G401.6 (cell line): ENCODE data around the gene NPIPB8.
"Not testable (repeated sequence)": the region's sequence is repeated elsewhere in the genome, so short reads cannot be mapped to it uniquely, and the experiment has no call there.

Experiments
- FAIRE-seq: peaks from 2 replicates; lab custom pipeline; 2012; peaks lifted over from hg19 to GRCh38; lab: Jason Lieb, UNC

The NPIPB8 gene

DNA sequence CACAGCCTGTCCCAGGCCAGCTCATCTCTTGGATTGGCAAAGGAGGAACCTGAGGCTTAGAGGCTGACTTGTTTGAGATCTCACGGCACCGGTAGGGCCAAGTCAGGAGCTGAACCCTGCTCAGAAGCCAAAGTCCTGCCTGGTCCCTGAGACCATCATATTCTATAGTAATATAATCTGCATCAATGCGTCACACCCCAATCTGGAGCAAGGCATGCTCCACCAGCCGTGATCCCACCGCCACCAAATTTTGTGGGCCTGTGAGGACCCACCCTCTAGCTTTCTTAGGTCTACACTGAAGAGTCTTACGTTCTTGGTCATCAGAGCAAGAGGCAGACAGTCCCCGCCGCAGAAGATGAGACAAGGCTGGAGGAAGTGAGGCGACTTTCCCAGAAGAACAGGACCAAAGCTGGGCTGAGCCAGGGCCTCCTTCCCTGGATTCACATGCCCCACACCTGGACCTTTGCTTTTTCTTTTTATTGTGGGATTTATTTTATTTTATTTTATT, 30.7 kb upstream of the NPIPB8 start:
- FAIRE-seq = no peak

DNA sequence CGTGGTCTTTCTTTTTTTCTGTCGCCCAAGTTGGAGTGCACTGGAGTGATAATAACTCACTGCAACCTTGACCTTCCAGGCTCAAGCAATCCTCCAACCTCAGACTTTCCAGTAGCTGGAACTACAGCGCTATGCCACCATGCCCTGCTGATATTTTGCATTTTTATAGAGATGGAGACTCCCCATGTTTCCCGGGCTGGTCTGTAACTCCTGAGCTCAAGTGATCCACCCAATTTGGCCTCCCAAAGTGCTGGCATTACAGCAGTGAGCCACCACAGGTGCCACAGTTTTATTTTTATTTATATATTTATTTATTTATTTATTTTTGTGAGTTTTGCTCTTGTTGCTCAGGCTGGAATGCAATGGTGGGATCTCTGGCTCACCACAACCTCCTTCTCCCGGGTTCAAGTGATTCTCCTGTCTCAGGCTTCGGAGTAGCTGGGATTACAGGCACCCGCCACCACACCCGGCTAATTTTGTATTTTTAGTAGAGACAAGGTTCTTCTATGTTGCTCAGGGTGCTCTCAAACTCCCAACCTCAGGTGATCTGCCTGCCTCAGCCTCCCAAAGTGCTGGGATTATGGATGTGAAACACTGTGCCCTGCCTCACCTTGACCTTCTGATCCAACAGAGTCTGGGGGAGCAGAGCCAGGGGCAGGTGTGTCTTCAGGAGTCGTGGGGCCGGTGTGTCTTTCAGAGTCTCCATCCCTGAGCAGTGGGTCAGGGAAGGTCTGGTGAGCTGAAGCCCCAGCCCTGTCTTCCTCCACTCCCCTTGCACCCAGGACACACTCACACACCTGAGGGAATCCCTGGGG, 30.0 kb upstream of the NPIPB8 start:
- not testable (repeated sequence) for FAIRE-seq

DNA sequence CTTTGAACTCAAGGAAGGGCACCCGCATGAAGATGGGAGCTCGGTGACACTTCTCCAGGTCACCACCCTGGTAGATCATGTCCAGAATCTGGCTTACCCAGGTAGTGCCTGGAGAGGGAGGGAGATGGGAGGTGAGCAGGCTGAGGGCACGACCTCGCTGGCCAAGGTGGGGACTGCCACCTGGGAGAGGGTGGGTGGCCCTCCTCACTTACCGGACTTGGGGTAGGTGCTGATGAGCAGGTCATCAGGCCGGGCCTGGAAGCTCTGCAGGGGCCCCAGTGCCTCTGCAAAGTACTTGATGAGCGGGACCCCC, 29.4 kb upstream of the NPIPB8 start:
- not testable (repeated sequence) for FAIRE-seq

DNA sequence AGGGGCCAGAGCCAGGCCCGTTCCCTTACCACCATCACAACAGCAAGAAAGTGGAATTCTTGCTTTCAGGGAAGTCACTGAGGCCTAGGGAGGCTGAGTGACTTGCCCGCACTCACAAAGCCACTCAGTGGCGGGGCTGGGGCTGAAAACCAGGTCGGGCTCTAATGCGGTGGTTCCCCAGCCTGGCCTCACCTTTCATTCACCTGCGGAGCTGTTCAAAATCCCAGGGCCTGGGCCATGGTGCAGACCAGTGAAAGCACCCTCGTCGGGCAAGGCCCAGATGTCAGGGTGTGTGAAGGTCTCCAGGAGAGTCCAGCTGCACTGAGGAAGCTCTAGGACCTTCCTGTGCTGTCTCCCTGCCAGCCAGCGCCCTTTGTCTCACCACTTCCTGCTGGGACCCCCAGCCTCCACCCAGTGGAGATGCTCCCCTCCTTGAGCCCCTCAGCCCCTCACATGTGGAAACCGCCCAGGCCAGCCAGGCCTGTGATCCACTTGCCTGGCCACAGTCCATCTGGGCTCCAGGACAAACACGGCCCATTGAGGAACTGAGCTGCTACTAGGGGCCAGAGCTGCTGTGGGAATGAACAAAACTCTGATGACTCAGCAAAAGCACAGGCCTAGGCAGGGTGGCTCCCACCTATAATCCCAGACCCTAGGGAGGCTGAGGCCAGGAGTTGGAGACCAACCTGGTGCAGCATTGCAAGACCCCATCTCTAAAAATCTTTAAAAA, 28.8 kb upstream of the NPIPB8 start:
- not testable (repeated sequence) for FAIRE-seq

DNA sequence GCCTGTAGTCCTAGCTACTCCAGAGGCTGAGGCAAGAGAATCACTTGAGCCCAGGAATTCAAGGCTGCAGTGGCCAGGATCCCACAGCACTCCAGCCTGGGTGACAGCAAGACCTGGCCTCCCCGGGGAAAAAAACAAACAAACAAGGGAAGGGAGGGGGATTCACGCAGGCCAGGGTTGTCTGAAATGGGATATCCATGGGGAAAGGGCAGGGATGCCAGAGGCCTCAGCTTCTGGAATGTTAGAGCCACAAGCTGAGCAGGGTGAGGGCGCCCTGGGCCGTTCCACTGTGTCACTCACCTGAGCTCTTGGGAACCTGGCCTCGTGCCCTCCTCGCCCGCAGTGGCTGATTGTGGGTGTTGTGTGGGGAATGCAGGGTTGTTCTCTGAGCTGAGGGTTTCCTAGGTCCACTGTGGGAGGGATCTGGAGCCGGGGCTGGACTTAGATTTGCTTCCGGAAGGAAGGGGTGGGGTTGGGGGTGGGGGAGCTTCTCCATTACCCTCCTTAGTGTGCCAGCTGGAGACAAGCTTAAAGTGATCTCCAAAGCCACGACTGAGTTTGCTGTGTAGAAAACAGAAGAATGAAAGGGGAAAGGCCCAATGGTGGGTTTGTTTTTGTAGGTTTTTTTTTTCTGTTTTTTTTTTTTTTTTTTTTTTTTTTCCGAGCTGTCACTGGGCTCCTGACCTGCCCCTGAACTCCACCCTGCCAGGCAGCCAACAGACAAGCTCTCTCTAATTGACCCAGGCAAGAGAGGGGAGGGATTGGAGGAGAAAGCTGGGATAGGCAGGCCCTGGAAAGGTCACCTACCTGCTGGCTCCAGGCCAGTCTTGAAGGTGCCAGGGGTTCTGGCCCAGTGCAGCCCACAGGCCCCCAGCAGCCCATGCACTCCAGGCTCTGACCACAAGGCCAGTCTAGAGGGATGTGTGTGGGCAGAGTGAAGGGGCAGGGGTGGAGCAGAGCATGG, 28.0 kb upstream of the NPIPB8 start, which contains the start of gene SULT1A1:
Gene SULT1A1, minus strand, starts transcription at position 414 of the 964 bp plus-strand sequence. CDS start 1,189 bp downstream, outside the sequence.
- FAIRE-seq = no peak

DNA sequence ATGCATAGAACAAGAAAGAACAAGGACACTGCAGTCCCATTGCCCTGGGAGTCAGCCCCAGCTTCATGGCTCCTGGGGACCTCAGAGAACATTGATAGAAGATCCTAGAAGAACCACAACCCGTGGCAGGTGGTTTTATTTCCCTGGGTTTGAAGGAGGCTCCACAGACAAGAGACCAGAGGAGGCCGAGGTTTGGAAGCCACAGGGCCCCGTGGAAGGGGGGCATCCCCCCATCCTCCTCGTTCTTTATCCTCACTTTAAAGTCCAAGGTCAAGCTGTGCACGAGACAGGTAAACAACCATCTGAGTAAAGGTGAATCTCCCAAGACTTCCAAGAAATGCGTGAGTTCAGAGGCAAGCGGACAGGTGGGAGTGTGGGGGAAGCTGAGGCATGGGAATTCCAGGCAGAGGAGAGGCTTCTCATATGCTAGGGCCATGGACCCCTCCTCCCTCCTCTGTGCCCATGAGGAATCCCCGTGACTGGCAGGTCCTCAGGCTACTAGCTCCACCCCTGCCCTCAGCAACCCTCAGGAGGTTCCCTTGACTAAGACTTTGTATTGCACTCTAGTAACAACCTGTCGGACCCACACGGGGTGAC, 27.2 kb upstream of the NPIPB8 start:
- no peak for FAIRE-seq

DNA sequence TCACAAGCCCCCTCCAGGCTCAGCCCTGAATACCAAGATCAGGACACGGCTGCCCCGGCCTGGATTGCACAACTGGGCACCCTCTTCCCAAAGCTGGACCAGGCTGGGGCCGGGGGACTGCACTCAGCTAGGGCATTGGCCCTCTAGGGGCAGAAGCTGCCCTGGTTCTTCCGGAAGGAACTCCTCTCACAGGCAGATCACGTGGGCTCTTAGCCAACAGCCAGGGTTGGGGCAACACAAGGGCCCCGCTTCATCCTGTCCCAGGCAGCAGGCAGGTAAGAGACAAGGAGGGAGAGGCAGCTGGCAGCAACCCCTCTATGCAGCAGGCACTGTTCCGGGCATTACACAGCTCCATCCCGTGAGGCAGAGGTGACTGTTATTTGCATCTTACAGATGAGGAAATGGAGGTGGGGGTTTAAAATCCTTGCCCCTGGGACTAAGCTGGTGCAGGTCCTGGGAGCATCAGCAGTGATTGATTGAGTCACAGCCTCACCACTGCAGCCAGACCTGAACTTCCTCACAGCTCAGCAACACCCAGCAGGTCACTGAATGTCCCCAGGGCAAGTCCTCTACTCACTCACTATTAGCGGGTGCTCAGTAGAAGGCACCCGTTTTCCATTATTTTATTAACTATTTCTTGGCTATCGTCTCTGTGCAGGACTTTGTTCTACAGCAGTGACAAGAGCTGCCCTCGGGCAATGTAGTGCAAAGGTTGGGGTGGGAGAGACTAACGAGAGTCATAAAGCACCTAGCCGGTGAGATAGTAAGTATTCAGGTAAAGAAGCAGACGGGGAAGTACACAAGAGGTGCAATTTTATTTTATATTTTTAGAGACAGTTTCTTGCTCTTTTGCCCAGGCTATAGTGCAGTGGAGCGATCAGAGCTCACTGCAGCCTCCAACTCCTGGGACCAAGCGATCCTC, 25.2 kb upstream of the NPIPB8 start:
- not testable (repeated sequence) for FAIRE-seq

DNA sequence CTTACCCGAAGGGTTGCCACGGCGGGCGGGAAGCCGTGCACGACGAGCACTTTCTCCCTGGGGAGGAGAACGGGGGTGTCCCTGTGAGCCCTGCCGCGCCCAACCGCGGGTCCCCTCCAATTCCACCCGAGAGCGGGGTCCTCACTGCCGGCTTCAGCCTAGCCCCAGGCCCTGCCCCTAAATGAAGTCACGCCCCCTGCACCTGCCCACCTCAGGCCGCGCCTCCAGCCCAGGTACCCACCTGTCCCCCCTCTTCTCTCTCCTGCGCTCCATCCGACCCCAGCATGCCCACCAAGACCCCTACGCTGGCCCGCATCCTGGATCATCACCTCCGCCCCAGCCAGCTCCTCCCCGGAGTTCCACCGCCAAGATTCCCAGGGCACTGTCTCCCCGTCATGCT, 24.0 kb upstream of the NPIPB8 start:
- not testable (repeated sequence) for FAIRE-seq

DNA sequence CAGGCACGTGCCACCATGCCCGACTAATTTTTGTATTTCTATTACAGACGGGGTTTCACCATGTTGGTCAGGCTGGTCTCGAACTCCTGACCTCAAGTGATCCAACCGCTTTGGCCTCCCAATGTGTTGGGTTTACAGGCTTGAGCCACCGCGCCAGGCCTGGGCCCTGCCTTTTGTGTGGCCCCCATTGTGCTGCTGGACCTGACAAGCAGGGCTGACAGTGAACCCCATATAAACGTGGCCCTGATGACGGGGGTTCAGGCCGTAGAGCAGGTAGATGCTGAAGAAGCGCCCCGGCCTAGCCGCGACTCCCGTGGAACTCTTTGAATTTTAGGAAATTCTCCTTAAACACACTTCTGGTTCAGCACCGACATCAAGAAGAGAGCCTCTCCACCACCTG, 23.3 kb upstream of the NPIPB8 start:
- not testable (repeated sequence) for FAIRE-seq

DNA sequence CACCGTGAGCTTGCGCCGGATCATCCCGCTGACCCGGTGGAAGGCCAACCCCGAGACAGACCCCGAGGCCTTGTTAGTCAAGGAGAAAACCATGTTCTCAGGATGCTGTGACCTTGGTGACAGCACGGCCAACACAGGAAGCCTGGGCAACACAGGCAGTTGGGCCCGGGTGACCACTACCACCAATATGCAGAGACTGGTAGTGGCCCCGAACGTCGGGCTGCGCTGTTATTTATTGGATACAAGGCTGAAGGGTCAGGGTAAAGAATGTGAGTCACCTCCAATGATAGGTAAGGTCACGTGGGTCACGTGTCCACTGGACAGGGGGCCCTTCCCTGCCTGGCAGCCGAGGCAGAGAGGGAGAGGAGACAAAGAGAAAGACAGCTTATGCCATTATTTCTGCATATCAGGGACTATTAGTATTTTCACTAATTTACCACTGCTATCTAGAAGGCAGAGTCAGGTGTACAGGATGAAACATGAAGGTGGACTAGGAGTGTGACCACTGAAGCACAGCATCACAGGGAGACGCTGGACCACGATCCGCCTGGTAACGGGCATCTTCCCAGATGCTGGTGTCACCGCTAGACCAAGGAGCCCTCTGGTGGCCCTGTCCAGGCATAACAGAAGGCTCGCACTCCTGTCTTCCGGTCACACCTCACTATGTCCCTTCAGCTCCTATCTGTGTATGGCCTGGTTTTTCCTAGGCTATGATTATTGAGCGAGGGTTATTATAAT, 22.2 kb upstream of the NPIPB8 start:
- FAIRE-seq = not testable (repeated sequence)

DNA sequence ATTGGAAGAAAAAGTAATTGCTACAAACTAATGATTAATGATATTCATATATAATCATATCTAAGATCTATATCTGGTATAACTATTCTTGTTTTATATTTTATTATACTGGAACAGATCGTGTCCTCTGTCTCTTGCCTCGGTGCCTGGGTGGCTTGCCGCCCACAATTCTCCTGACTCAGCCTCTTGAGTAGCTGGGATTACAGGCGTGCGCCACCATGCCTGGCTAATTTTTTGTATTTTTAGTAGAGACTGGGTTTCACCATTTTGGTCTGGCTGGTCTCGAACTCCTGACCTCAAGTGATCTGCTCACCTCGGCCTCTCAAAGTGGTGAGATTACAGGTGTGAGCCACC, 21.7 kb upstream of the NPIPB8 start:
- not testable (repeated sequence) for FAIRE-seq

DNA sequence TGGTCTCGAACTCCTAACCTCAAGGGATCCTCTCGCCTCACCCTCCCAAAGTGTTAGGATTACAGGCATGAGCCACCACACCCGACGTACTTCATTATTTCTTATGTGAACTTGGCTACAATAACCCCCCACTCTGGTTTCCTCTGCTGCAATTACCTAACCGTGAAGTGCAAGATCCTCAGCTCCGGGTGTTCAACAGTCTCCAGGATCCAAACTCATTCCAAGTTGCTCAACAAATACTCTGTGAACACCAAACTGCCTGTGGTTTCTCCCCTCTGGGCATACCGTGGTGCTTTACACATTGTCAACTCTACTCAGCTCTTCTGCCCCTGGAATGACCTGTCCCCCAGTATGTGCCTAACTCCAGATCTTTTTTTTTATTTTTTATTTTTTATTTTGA, 21.2 kb upstream of the NPIPB8 start:
- FAIRE-seq = no peak

DNA sequence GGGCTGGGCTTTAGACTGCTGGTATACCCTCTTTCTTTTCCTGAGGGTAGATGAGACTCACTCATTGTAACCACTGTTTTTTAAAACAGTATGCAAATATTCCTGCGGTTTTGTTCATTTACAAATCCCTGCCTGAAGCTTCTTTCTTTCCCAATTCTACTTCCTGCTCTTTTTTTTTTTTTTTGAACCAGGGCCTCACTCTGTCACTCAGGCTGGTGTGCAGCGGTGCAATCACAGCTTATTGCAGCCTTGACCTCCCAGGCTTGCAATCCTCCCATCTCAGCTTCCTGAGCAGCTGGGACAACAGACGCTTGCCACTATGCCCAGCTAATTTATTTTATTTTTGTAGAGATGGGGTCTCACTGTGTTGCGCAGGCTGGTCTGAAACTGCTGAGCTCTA, 20.0 kb upstream of the NPIPB8 start:
- FAIRE-seq = no peak

DNA sequence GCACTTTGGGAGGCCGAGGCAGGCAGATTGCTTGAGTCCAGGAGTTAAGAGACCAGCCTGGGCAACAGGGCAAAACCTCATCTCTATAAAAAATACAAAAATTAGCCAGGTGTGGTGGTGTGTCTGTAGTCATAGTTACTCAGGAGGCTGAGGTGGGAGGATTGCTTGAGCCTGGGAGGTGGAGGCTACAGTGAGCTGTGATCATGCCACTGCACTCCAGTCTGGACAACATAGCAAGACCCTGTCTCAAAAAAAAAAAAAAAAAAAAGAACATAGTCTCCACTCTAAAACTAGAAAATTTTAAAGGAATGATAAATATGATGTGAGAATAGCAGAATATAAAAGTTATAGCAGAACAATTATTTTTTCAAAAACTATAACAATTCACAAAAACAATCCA, 17.5 kb upstream of the NPIPB8 start:
- FAIRE-seq = not testable (repeated sequence)

DNA sequence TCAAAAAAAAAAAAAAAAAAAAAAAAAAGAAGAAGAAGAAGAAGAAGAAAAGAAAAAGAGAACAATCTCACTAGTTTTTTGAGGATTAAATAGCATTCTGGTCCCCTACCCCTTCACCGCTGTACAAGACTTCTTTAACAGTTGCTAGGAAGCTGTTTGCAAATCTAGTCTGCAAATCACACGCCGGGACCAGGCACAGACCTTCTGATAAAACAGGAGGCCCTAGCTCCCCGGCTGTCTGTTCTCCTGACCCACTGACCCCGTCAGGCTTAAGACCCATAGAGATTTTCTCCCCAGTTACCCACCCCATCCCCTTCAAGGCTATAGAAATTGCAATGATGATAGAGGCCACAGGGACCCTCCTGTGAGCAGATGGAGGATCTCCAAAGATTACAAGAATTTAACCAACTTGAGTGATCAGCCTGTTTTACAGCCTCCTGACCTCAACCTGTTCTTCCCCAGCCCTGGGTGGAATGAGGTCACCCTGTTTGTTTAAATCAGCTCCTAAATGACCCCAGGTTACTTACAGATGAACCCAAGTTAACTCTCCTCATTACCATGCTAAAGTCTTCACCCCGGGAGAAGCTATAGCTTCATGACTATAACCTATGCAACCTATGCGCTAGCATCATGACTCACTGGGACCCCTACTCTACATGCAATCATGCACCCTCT, 16.2 kb upstream of the NPIPB8 start:
- FAIRE-seq = no peak

DNA sequence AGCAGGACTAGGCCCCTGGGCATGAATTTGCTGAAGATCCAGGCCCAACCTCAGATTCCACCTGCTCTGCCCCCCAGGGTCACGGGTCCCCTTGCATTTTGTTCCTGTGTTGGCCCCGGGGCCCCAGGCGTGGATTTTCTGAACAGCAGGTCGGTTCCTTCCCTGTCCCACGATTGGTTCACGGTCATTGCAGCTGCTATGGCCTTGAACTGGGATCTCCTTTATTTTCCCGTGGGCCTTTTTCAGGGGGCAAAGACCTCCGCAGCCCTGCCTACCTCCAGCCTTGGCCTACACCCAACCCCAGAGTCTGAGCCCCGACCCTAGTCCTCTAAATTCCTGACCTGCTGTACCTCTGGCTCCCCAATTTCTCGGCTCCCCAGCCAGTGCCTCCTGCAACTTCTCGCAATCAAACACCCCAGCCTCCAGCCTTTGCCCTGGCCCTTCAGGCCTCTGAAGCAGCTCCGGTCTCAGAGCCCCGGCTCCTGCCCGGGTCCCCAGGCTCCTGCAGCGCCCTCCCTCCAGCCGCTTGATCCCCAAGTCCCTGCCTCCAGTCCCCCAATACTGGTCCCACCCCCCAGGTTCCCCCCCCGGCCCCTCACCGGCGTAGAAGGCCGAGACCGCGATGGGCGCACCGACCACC, 15.2 kb upstream of the NPIPB8 start:
- FAIRE-seq = not testable (repeated sequence)

DNA sequence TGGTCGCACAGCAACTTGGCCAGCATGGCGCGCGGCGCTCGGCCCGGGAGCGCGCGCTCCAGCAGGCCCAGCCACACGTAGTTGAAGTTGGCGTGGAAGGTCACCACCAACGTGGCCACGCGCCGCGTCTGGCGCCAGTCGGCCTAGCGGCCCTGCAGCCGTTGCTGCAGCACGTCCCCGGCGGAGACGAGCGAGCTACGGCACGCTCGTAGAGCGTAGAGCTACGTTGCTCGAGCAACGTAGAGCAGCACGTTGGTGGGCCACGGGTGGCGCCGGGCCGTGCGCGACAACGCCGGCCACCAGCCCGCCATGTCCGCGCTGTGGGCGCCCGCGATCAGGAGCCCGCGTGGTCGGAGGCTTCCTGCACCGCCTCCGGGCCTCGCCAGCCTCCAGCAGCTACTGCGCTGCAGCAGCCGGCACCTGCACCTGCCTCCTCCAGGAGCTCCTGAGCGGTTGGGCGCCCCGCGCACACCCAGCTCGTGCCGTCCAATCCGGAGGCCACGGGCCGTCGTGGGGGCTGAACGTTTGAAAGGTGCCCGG, 14.6 kb upstream of the NPIPB8 start:
- no peak for FAIRE-seq

DNA sequence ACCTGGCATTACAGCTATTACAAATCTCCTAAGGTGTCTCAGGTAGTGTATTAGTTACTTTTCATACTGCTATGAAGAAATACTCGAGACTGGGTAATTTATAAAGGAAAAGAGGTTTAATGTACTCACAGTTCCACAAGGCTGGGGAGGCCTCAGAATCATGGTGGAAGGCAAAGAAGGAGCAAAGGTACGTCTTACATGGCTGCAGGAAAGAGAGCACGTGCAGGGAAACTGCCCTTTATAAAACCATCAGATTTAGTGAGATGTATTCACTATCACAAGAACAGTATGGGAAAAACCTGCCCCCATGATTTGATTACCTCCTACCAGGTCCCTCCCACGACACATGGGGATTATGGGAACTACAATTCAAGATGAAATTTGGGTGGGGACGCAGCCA, 7.0 kb upstream of the NPIPB8 start:
- FAIRE-seq = not testable (repeated sequence)
